AG10803 (cell line): ENCODE measurements around the gene LRRC51.

ENCODE experiments used
- DNase-seq: peaks from one replicate; pipeline ENCODE4 v3.0.0; 2010; ENCODE audit warnings: low read depth
- H3K4me3 ChIP-seq: 2 replicates; pipeline ENCODE4 v1.5.1; 2011; ENCODE audit warnings: mild to moderate bottlenecking, low read length, control low read depth
- CTCF ChIP-seq: conservative IDR thresholded peaks from 2 replicates; pipeline ENCODE4 v1.5.1; 2011; ENCODE audit warnings: mild to moderate bottlenecking, low read length, control low read depth, inconsistent platforms

Gene LRRC51

GRCh38 chr11:72040491-72041363 is 39.9 kb upstream of the LRRC51 start:
- peak; percentile 93 for DNase-seq
- no peak for TF ChIP-seq CTCF
- peak overlapping the region; percentile 95 for H3K4me3 ChIP-seq

DNA sequence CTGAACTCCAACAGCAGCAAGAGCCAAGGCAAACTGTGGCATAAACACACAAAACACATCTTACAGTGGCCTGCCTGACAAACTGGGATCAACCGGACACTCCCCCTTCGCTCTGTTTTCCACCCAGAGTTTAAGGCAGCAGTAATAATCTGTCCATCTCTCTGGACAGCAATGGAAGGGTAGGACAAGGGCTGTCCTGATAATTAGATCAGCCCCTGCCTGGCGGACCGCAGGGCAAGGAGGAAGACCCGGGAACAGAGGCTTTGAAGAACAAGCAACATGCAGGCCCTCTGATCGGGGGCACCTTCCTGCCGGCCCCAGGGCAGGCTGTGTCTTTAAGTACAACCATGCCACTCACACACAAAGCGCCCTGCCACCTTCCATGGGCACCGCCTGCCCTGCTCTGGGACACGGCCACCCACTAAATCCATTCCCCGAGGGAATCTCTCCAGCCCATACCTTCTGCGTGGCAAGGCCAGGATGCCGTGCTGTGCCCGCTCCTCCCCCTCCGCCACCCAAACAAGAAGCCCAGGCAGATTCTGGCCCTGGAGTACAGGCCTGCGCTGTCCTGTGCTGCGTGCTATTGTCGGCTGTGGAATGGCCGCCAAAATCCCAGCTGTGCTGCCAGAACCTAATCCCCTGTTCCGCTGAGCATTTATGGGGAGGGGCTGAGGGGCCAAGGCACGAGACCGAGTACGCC is 39.1 kb upstream of the LRRC51 start:
- peak; percentile 83 for DNase-seq
- no peak for TF ChIP-seq CTCF
- peak overlapping the region; percentile 95 for H3K4me3 ChIP-seq

GRCh38 chr11:72042064-72042745 is 38.4 kb upstream of the LRRC51 start:
- no peak for TF ChIP-seq CTCF
- peak overlapping the region; percentile 95 for H3K4me3 ChIP-seq
- no peak for DNase-seq

GRCh38 chr11:72045849-72046248 is 34.8 kb upstream of the LRRC51 start:
- TF ChIP-seq CTCF = no peak
- DNase-seq = no peak
- no peak overlapping the region for H3K4me3 ChIP-seq

- no peak overlapping the region for H3K4me3 ChIP-seq
- no peak for DNase-seq
- TF ChIP-seq CTCF = no peak
These were observed 31.7 kb upstream of the LRRC51 start for GRCh38 chr11:72048766-72049460.

- no peak overlapping the region for H3K4me3 ChIP-seq
- peak; percentile 49 for DNase-seq
These were observed 22.1 kb upstream of the LRRC51 start for GRCh38 chr11:72058416-72059034.

More at GRCh38 chr11:72058416-72059034, 22.1 kb upstream of the LRRC51 start:
- TF ChIP-seq CTCF = no peak
